ENCODE data around the gene KAZN. TPM values are rescaled to one million over a fixed set of nuclear protein-coding genes. Genes with fewer than 3 reads are reported as not detected.

KAZN gene
- total and polyA plus RNA-seq, 11 donors: 0.65 to 6.5 (median 2.3) TPM

DNA sequence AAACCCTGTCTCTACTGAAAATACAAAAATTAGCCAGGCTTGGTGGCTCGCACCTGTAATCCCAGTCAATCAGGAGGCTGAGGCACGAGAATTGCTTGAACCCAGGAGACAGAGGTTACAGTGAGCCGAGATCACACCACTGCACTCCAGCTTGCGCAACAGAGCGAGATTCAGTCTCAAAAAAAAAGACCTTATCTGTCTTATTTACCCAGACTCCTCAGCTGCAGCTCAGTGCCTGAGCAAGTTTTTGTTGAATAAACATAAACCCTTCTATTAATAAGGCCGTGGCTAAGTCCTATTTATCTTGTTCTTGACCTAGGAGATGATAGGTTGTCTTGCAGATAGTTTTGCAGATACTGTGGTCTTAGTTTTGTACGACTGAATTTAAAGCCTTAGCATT, 418.6 kb downstream of the KAZN start:
- DNase-seq (no peak), ATAC-seq (no peak)
- H3K36me3 ChIP-seq: no peaks in the 10 kb centered on the region
- TF ChIP-seq, protein P1, sequence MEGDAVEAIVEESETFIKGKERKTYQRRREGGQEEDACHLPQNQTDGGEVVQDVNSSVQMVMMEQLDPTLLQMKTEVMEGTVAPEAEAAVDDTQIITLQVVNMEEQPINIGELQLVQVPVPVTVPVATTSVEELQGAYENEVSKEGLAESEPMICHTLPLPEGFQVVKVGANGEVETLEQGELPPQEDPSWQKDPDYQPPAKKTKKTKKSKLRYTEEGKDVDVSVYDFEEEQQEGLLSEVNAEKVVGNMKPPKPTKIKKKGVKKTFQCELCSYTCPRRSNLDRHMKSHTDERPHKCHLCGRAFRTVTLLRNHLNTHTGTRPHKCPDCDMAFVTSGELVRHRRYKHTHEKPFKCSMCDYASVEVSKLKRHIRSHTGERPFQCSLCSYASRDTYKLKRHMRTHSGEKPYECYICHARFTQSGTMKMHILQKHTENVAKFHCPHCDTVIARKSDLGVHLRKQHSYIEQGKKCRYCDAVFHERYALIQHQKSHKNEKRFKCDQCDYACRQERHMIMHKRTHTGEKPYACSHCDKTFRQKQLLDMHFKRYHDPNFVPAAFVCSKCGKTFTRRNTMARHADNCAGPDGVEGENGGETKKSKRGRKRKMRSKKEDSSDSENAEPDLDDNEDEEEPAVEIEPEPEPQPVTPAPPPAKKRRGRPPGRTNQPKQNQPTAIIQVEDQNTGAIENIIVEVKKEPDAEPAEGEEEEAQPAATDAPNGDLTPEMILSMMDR (IDR thresholded peaks at IDR 0.05): no peak
- TF ChIP-seq POLR2A (IDR thresholded peaks at IDR 0.05): no peak
- 80 to 87% (median 84%) methylated on average over 7 of the region's 7 CpGs for WGBS, 4 donors
- no peak overlapping the region for H3K4me3 ChIP-seq
- peaks cover 0 to 20% (median 7%) of the 10 kb centered on the region in 12 donors for H3K4me1 ChIP-seq
- intact Hi-C loops (cut with DNase I): no loop called here
- H3K27me3 ChIP-seq: no peaks in the 10 kb centered on the region
- H3K27ac ChIP-seq: no peak overlapping the region
- no peaks in the 10 kb centered on the region for H3K9me3 ChIP-seq

DNA sequence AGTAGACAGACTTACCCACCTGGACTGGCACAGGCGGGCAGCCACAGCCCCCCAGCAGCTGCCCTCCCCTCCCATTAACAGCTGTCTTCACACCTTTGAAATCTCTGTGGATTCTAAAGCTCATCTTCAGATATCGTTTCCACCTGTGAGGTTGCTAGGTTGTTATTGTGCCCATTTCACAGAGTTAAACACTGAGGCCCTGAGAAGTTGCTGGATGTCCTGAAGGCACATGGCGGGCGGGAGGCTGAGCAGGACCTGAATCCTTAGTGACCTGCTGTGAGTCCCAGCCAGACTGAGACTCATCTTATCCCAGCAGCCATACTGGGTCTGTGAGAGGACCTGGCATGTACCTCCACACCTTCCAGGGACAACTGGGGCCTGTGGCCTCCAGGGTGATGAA, 420.3 kb downstream of the KAZN start:
- H3K9me3 ChIP-seq: no peaks in the 10 kb centered on the region
- H3K4me3 ChIP-seq: no peak overlapping the region
- no peak for DNase-seq
- intact Hi-C loops (cut with DNase I): no loop called here
- 97 to 100% (median 98%) methylated on average over 3 to 4 of the region's 4 CpGs for WGBS, 4 donors
- H3K36me3 ChIP-seq: no peaks in the 10 kb centered on the region
- no peak for TF ChIP-seq POLR2A (IDR thresholded peaks at IDR 0.05)
- TF ChIP-seq, protein P1 (IDR thresholded peaks at IDR 0.05): no peak
- H3K27ac ChIP-seq: no peak overlapping the region
- no peaks in the 10 kb centered on the region for H3K27me3 ChIP-seq
- no peak for ATAC-seq
- peaks cover 0 to 23% (median 7%) of the 10 kb centered on the region in 12 donors for H3K4me1 ChIP-seq

GRCh38 chr1:15020943-15021745, 422.7 kb downstream of the KAZN start:
- Histone ChIP-seq H3K4me3 (no peak overlapping the region), H3K27me3 (no peaks in the 10 kb centered on the region), H3K27ac (peak overlapping the region in 9 of 12 donors; percentile 17 to 68 (median 47)), H3K36me3 (no peaks in the 10 kb centered on the region), H3K4me1 (peaks cover 0 to 23% (median 7%) of the 10 kb centered on the region in 12 donors), H3K9me3 (no peaks in the 10 kb centered on the region)
- 42 to 55% (median 50%) methylated on average over 16 to 18 of the region's 18 CpGs for WGBS, 4 donors
- no peak for TF ChIP-seq POLR2A (IDR thresholded peaks at IDR 0.05)
- TF ChIP-seq, protein P1 (IDR thresholded peaks at IDR 0.05): no peak
- ATAC-seq: peak; percentile 63 to 90 (median 73)
- DNase-seq: peak in 4 of 5 donors; percentile 53 to 67 (median 60)
- intact Hi-C loops (cut with DNase I): loop anchor here in 2 of 10 donors (2.0 to 10.0 kb wide), 2 partner anchors 96 to 926 kb away; no protein-coding TSS in a partner anchor

- Histone ChIP-seq H3K27ac (peak overlapping the region in 2 of 12 donors; percentile 50 to 68), H3K4me3 (no peak overlapping the region), H3K36me3 (no peaks in the 10 kb centered on the region), H3K9me3 (no peaks in the 10 kb centered on the region), H3K27me3 (no peaks in the 10 kb centered on the region), H3K4me1 (peaks cover 0 to 23% (median 7%) of the 10 kb centered on the region in 12 donors)
- intact Hi-C loops (cut with DNase I): loop anchor here in 1 of 10 donors (10.0 kb wide), 1 partner anchor 927 kb away; no protein-coding TSS in a partner anchor
- DNase-seq (no peak), ATAC-seq (no peak)
- WGBS, 4 donors: 86 to 92% (median 90%) methylated on average over 10 of the region's 10 CpGs
- TF ChIP-seq, protein P1 (IDR thresholded peaks at IDR 0.05): no peak
- TF ChIP-seq POLR2A (IDR thresholded peaks at IDR 0.05): no peak
Measured at GRCh38 chr1:15022048-15022447, 423.6 kb downstream of the KAZN start.
